GM12878 (cell line): ENCODE data around the gene LRRC70. TPM values are rescaled to one million over a fixed set of nuclear protein-coding genes. Genes with fewer than 3 reads are reported as not detected.
"Not testable (repeated sequence)": the region's sequence is repeated elsewhere in the genome, so short reads cannot be mapped to it uniquely, and the experiment has no call there.

ENCODE experiments used
- ATAC-seq: fragments of 200-7000 bp; cut with Tn5 transposase; 3 replicates; pipeline ENCODE4 v1.9.1; 2020; ENCODE audit warnings: mild to moderate bottlenecking, moderate library complexity
- BruUV-seq: library from RNA; stranded (reverse); fragments of 400-500 nt; replicated peaks from 2 replicates; lab custom pipeline; 2021; lab: Mats Ljungman, UMichigan
- CTCF ChIA-PET: fragments of 300-600 bp; sonication (Branson Sonifier 250); formaldehyde crosslinking; extraction: SDS; loops from one replicate; lab custom pipeline; 2021; ENCODE audit warnings: inconsistent platforms; lab: Yijun Ruan, JAX
- POLR2A ChIA-PET: fragments of 350-600 bp; formaldehyde crosslinking; extraction: SDS; loops from one replicate; lab custom pipeline; 2021; ENCODE audit warnings: inconsistent platforms; lab: Charles Lee
- RAD21 ChIA-PET: fragments of 300-600 bp; sonication (Branson Sonifier 250); formaldehyde crosslinking; loops from one replicate; lab custom pipeline; 2023; ENCODE audit warnings: antibody characterized with exemption; ENCODE audit not compliant: unreplicated experiment; lab: Charles Lee
- SMC1A ChIA-PET: fragments of 300-600 bp; sonication (Branson Sonifier 250); formaldehyde crosslinking; loops from one replicate; lab custom pipeline; 2023; ENCODE audit not compliant: unreplicated experiment, uncharacterized antibody; lab: Charles Lee
- DNase-seq: peaks from one replicate; pipeline ENCODE4 v3.0.0-alpha.2; 2011; ENCODE audit warnings: low read depth, low spot score
- FAIRE-seq: peaks from 3 replicates; lab custom pipeline; 2011; peaks lifted over from hg19 to GRCh38; lab: Jason Lieb, UNC
- H2AFZ ChIP-seq: 2 replicates; pipeline ENCODE4 v1.6.0; 2011; ENCODE audit warnings: low read depth, low read length, control low read depth; ENCODE audit not compliant: control insufficient read depth
- H3K27ac ChIP-seq: 2 replicates; pipeline ENCODE4 v1.5.1; 2011; ENCODE audit warnings: control low read depth; ENCODE audit not compliant: control insufficient read depth, insufficient read depth
- H3K27me3 ChIP-seq, 2 experiments: replicated peaks in 1 of 2; 2 replicates each; pipeline versions ENCODE4 v1.6.0 to v1.6.1; 2011; ENCODE audit warnings: low read length in 1 of 2; ENCODE audit not compliant: control insufficient read depth in 2 of 2, insufficient read depth in 2 of 2
- H3K36me3 ChIP-seq, 2 experiments: 2 replicates each; pipeline ENCODE4 v1.5.1; 2011; ENCODE audit warnings: low read length in 1 of 2; ENCODE audit not compliant: control insufficient read depth in 2 of 2, insufficient read depth in 2 of 2
- H3K4me1 ChIP-seq: 2 replicates; pipeline ENCODE4 v1.6.1; 2011; ENCODE audit warnings: mild to moderate bottlenecking, low read length, moderate library complexity, mixed read lengths; ENCODE audit not compliant: control insufficient read depth, insufficient read depth
- H3K4me2 ChIP-seq: 2 replicates; pipeline ENCODE4 v1.6.0; 2011; ENCODE audit warnings: control low read depth; ENCODE audit not compliant: control insufficient read depth, insufficient read depth
- H3K4me3 ChIP-seq: fragments of 200-600 bp; sonication (generic); 2 replicates; pipeline ENCODE4 v1.5.1; 2016
- H3K79me2 ChIP-seq: 2 replicates; pipeline ENCODE4 v1.6.0; 2011; ENCODE audit warnings: low read length; ENCODE audit not compliant: control insufficient read depth, insufficient read depth
- H3K9ac ChIP-seq: 2 replicates; pipeline ENCODE4 v1.8.0; 2011; ENCODE audit warnings: low read length, control low read depth, mixed read lengths; ENCODE audit not compliant: control insufficient read depth, insufficient read depth
- H3K9me3 ChIP-seq: replicated peaks from 3 replicates; pipeline ENCODE4 v1.5.1; 2011; ENCODE audit warnings: mild to moderate bottlenecking, low read length; ENCODE audit not compliant: control insufficient read depth, insufficient read depth
- H4K20me1 ChIP-seq: 2 replicates; pipeline ENCODE4 v1.6.0; 2011; ENCODE audit not compliant: control insufficient read depth, insufficient read depth
- BMI1 ChIP-seq: fragments of 450-650 bp; IDR thresholded peaks from 2 replicates; pipeline ENCODE4 v1.6.1; 2016; ENCODE audit warnings: mild to moderate bottlenecking, moderate library complexity, borderline replicate concordance
- BRCA1 ChIP-seq: IDR thresholded peaks from 2 replicates; pipeline ENCODE4 v1.6.1; 2011; ENCODE audit warnings: low read depth, low read length, improper control_type of control experiment
- E2F8 ChIP-seq: fragments of 450-650 bp; IDR thresholded peaks from 2 replicates; pipeline ENCODE4 v1.6.1; 2018; ENCODE audit warnings: mild to moderate bottlenecking, low read depth, moderate library complexity; ENCODE audit not compliant: partially characterized antibody
- EGR1 ChIP-seq, 2 experiments: IDR thresholded peaks; 1 replicate in 1 of 2; 2 replicates in 1 of 2; pipeline ENCODE4 v1.6.1; 2011 to 2012; ENCODE audit warnings: low read depth in 2 of 2, low read length in 2 of 2, borderline replicate concordance in 1 of 2, mild to moderate bottlenecking in 1 of 2, moderate library complexity in 1 of 2
- STAT3 ChIP-seq: IDR thresholded peaks from 2 replicates; pipeline ENCODE4 v1.6.1; 2011; ENCODE audit warnings: low read depth, low read length, improper control_type of control experiment
- WGBS: methylation state at CpG from one replicate; pipeline ENCODE4 v1.1.6; 2016; ENCODE audit warnings: low lambda C conversion rate; ENCODE audit not compliant: insufficient replicate concordance, insufficient coverage; ENCODE audit errors: missing lambda C conversion rate; 5-methylcytosine and 5-hydroxymethylcytosine counted together
- in situ Hi-C: fragments of 300-500 bp; cut with MboI; formaldehyde crosslinking; loops from 9 replicates; pipeline ENCODE4 v1.14.3; 2018; ENCODE audit warnings: mixed read lengths
- intact Hi-C: fragments of 100-400 bp; cut with micrococcal nuclease; formaldehyde crosslinking; loops from one replicate; pipeline ENCODE4 v1.14.2; 2022; ENCODE audit not compliant: unreplicated experiment
- polyA plus RNA-seq, 11 experiments: library from polyadenylated mRNA; depleted of rRNA in 4 of 11; unstranded in 6 of 11; stranded (reverse) in 5 of 11; fragments of >200 nt; fragmentation: Nextera tagmentation in 4 of 11; fragmentation: Illumina TruSeq in 1 of 11; extraction: Ambion mirVana in 4 of 11; extraction: Trizol in 1 of 11; gene quantifications; 1 replicate in 1 of 11; 2 replicates in 10 of 11; pipeline versions ENCODE4 v1.2.1 to v1.2.3, GENCODE V29; 2011 to 2016; ENCODE audit warnings: inconsistent platforms in 2 of 11, missing spikeins in 2 of 11, low read depth in 1 of 11
- total RNA-seq, 4 experiments: library from RNA; depleted of rRNA in 3 of 4; stranded (reverse); fragments of >200 nt in 3 of 4; fragmentation: Illumina TruSeq in 1 of 4; extraction: Trizol in 1 of 4; gene quantifications; 2 replicates each; pipeline versions ENCODE4 v1.2.1 to v1.2.3, GENCODE V29; 2013 to 2021

The LRRC70 gene
- total and polyA plus RNA-seq, 10 of the 15 experiments (the other 5 are each of a cell fraction or from before 2014, with no cell fraction given), result 0.35 to 1.5 (median 0.84) TPM

DNA sequence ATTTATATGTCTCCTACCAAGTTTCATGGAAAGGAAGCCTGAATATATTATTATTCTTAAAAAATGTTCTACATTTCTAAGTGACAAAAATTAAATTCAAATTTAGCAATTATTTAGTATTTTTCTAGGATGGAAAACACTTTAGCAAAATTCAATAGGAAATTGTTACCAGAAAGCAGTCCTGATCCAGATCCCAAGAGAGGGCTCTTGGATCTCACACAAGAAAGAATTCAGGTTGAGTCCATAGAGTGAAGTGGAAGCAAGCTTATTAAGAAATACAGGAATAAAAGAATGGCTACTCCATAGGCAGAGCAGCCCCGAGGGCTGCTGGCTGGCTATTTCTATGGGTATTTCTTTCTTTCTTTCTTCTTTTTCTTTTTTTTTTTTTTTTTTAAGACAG lies 44.7 kb downstream of the LRRC70 start:
- Histone ChIP-seq H2AFZ (no peak overlapping the region), H3K4me2 (no peak overlapping the region), H3K36me3 (peaks cover 0 to 1% of the 10 kb centered on the region in 2 experiments; a peak in 1 of 4 replicates), H4K20me1 (no peaks in the 10 kb centered on the region), H3K27ac (no peak overlapping the region), H3K27me3 (no peaks in the 10 kb centered on the region), H3K4me1 (no peaks in the 10 kb centered on the region), H3K9me3 (no peaks in the 10 kb centered on the region), H3K79me2 (no peaks in the 10 kb centered on the region), H3K9ac (no peak overlapping the region), H3K4me3 (no peak overlapping the region)
- DNase-seq (no peak), ATAC-seq (no peak), FAIRE-seq (no peak)
- WGBS, result 90% methylated on average over 1 of the region's 1 CpG
- intact Hi-C loops, result no loop called here
- ChIA-PET CTCF (no interaction called here), SMC1A (no interaction called here), RAD21 (no interaction called here), POLR2A (interaction anchor here (0.7 kb wide), 1 partner anchor 9 kb away, joined by 4 read pairs; no protein-coding TSS in a partner anchor)
- in situ Hi-C loops, result no loop called here
- BruUV-seq, result no TSS peak
- no peak for TF ChIP-seq BMI1
- no peak for TF ChIP-seq BRCA1
- no peak for TF ChIP-seq E2F8
- TF ChIP-seq EGR1 (IDR thresholded peaks at IDR 0.05; ENCODE audit: borderline replicate concordance in 1 of 2, low read depth in 2 of 2, low read length in 2 of 2), result no peak
- no peak for TF ChIP-seq STAT3
- TF ChIP-seq, all 136 proteins: peak for 0

GRCh38 chr5:62624436-62624835 lies 45.8 kb downstream of the LRRC70 start:
- H3K27ac ChIP-seq, POLR2A ChIA-PET, in situ Hi-C loops, ATAC-seq, H2AFZ ChIP-seq, CTCF ChIA-PET, H4K20me1 ChIP-seq, H3K4me1 ChIP-seq, H3K36me3 ChIP-seq, FAIRE-seq, RAD21 ChIA-PET, H3K4me2 ChIP-seq, H3K9me3 ChIP-seq, H3K79me2 ChIP-seq, H3K4me3 ChIP-seq, DNase-seq, H3K27me3 ChIP-seq, intact Hi-C loops, H3K9ac ChIP-seq, BruUV-seq, SMC1A ChIA-PET: not testable (repeated sequence)
- WGBS, result over 99% methylated on average over 7 of the region's 7 CpGs
